ENCODE measurements around the gene MRPS7. TPM values are rescaled to one million over a fixed set of nuclear protein-coding genes. Genes with fewer than 3 reads are reported as not detected.
A peak's percentile ranks its signal among the peaks of the same experiment; 100 is the strongest.

Gene MRPS7
- total and polyA plus RNA-seq, 9 of the 15 experiments (the other 6 are each of a cell fraction or from before 2014, with no cell fraction given) = 107 to 244 (median 132) TPM

DNA sequence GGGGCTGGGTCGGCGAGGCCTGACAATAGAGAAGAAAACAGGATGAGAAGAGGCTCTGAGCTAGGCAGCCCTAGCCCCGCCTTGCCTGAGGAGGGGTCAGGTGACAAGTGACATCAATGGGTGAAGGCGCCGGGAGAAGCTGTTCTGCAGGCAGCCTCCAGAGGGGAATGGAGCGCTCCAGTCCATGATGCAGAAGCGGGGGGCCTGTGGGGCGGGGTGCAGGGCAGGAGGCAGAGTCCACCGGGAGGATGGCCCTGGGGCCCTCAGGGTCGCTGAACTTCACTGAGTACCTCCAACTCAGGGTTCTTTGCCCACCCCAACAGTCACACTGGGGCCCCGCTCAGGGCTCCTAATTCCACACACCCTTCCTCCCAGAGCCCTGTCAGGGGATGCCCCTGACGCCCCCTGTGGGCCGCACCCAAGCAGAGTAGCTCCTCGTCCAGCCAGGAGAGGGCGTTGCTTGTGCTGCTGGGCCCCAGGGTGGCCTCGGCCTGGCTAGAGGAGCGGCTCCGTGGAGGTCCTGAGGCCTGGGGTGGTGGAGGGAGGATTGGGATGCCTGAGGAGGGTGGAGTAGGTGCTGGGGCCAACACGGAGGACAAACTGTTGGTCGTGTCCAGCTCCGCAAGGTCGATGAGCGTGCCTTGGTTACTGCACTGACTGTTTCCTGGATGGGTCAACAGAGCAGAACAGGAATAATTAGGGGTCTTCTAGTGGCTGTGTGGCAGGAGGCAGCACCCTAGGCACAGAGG is 21.1 kb upstream of the MRPS7 start (continued):
- TF ChIP-seq PHTF2 (CRISPR knock-in tag; IDR thresholded peaks at IDR 0.05) (no peak), STAG1 (CRISPR knock-in tag; IDR thresholded peaks at IDR 0.05; ENCODE audit: borderline replicate concordance) (peak; percentile 68; the same call in 1 of the 2 replicates), ATF7 (IDR thresholded peaks at IDR 0.05) (peak; percentile 86), ZNF507 (tag; conservative IDR thresholded peaks at IDR 0.05) (no peak), ZNF143 (CRISPR knock-in tag; IDR thresholded peaks at IDR 0.05) (no peak), ELF1 (tag; IDR thresholded peaks at IDR 0.05) (no peak), POU5F1 (IDR thresholded peaks at IDR 0.05; ENCODE audit: borderline replicate concordance, low read depth, low read length, partially characterized antibody) (no peak), ZNF431 (CRISPR knock-in tag; IDR thresholded peaks at IDR 0.05) (peak; percentile 38; the same call in 1 of the 2 replicates), MXI1 (IDR thresholded peaks at IDR 0.05; ENCODE audit: low read depth, low read length) (no peak), ZNF668 (CRISPR knock-in tag; IDR thresholded peaks at IDR 0.05) (no peak)
- TF ChIP-seq, protein P1, sequence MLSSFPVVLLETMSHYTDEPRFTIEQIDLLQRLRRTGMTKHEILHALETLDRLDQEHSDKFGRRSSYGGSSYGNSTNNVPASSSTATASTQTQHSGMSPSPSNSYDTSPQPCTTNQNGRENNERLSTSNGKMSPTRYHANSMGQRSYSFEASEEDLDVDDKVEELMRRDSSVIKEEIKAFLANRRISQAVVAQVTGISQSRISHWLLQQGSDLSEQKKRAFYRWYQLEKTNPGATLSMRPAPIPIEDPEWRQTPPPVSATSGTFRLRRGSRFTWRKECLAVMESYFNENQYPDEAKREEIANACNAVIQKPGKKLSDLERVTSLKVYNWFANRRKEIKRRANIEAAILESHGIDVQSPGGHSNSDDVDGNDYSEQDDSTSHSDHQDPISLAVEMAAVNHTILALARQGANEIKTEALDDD (IDR thresholded peaks at IDR 0.05) = no peak
- TF ChIP-seq, protein P2, sequence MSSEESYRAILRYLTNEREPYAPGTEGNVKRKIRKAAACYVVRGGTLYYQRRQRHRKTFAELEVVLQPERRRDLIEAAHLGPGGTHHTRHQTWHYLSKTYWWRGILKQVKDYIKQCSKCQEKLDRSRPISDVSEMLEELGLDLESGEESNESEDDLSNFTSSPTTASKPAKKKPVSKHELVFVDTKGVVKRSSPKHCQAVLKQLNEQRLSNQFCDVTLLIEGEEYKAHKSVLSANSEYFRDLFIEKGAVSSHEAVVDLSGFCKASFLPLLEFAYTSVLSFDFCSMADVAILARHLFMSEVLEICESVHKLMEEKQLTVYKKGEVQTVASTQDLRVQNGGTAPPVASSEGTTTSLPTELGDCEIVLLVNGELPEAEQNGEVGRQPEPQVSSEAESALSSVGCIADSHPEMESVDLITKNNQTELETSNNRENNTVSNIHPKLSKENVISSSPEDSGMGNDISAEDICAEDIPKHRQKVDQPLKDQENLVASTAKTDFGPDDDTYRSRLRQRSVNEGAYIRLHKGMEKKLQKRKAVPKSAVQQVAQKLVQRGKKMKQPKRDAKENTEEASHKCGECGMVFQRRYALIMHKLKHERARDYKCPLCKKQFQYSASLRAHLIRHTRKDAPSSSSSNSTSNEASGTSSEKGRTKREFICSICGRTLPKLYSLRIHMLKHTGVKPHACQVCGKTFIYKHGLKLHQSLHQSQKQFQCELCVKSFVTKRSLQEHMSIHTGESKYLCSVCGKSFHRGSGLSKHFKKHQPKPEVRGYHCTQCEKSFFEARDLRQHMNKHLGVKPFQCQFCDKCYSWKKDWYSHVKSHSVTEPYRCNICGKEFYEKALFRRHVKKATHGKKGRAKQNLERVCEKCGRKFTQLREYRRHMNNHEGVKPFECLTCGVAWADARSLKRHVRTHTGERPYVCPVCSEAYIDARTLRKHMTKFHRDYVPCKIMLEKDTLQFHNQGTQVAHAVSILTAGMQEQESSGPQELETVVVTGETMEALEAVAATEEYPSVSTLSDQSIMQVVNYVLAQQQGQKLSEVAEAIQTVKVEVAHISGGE (CRISPR knock-in tag; IDR thresholded peaks at IDR 0.05) = no peak
- TF ChIP-seq, protein P3, sequence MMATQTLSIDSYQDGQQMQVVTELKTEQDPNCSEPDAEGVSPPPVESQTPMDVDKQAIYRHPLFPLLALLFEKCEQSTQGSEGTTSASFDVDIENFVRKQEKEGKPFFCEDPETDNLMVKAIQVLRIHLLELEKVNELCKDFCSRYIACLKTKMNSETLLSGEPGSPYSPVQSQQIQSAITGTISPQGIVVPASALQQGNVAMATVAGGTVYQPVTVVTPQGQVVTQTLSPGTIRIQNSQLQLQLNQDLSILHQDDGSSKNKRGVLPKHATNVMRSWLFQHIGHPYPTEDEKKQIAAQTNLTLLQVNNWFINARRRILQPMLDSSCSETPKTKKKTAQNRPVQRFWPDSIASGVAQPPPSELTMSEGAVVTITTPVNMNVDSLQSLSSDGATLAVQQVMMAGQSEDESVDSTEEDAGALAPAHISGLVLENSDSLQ (IDR thresholded peaks at IDR 0.05) = peak; percentile 66; the same call in 1 of the 2 replicates
- TF ChIP-seq, protein P4, sequence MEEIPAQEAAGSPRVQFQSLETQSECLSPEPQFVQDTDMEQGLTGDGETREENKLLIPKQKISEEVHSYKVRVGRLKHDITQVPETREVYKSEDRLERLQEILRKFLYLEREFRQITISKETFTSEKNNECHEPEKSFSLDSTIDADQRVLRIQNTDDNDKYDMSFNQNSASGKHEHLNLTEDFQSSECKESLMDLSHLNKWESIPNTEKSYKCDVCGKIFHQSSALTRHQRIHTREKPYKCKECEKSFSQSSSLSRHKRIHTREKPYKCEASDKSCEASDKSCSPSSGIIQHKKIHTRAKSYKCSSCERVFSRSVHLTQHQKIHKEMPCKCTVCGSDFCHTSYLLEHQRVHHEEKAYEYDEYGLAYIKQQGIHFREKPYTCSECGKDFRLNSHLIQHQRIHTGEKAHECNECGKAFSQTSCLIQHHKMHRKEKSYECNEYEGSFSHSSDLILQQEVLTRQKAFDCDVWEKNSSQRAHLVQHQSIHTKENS (CRISPR knock-in tag; IDR thresholded peaks at IDR 0.05) = no peak
- TF ChIP-seq, protein P5, sequence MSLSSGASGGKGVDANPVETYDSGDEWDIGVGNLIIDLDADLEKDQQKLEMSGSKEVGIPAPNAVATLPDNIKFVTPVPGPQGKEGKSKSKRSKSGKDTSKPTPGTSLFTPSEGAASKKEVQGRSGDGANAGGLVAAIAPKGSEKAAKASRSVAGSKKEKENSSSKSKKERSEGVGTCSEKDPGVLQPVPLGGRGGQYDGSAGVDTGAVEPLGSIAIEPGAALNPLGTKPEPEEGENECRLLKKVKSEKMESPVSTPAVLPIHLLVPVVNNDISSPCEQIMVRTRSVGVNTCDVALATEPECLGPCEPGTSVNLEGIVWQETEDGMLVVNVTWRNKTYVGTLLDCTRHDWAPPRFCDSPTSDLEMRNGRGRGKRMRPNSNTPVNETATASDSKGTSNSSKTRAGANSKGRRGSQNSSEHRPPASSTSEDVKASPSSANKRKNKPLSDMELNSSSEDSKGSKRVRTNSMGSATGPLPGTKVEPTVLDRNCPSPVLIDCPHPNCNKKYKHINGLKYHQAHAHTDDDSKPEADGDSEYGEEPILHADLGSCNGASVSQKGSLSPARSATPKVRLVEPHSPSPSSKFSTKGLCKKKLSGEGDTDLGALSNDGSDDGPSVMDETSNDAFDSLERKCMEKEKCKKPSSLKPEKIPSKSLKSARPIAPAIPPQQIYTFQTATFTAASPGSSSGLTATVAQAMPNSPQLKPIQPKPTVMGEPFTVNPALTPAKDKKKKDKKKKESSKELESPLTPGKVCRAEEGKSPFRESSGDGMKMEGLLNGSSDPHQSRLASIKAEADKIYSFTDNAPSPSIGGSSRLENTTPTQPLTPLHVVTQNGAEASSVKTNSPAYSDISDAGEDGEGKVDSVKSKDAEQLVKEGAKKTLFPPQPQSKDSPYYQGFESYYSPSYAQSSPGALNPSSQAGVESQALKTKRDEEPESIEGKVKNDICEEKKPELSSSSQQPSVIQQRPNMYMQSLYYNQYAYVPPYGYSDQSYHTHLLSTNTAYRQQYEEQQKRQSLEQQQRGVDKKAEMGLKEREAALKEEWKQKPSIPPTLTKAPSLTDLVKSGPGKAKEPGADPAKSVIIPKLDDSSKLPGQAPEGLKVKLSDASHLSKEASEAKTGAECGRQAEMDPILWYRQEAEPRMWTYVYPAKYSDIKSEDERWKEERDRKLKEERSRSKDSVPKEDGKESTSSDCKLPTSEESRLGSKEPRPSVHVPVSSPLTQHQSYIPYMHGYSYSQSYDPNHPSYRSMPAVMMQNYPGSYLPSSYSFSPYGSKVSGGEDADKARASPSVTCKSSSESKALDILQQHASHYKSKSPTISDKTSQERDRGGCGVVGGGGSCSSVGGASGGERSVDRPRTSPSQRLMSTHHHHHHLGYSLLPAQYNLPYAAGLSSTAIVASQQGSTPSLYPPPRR (CRISPR knock-in tag; IDR thresholded peaks at IDR 0.05; ENCODE audit: borderline replicate concordance) = no peak

Measured in K562 (cell line).